Activated CD8-positive, alpha-beta memory T cell treated with anti-CD3 and anti-CD28 coated beads, Interleukin-2, amount 50 U/mL, for 1 hour (primary cell): ENCODE data around the gene AIFM2.
A peak's percentile ranks its signal among the peaks of the same experiment; 100 is the strongest.
"Not testable (repeated sequence)": the region's sequence is repeated elsewhere in the genome, so short reads cannot be mapped to it uniquely, and the experiment has no call there.

Source experiments
- DNase-seq: peaks from one replicate; pipeline ENCODE4 v3.0.0-alpha.2; 2020; ENCODE audit errors: extremely low read depth

Gene AIFM2

GRCh38 chr10:70145666-70146488 lies 13.3 kb upstream of the AIFM2 start:
- peak; percentile 33 for DNase-seq

DNA sequence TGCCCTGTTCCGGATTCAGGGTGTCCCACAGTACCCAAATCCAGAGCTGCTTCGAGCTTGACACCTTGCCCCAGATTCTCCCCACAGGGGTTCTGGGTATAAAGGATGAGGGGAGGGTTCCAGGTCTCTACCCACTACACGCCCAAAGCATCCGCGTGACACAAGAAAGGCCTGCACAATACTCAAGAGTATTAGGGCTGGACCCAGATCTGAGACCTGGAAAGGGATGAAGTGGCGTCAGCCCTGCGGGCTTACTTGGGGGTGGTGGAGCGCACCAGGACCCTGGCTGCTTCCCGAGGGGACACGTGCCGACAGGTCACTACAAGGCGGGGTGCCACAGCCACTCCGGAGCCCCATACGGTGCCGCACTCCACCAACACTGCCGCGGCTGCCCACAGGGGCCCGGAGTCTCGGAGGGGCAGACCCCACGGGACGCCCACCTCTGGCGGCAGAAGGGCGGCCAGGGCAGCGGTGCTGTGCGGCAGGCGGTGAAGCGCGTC lies 12.6 kb upstream of the AIFM2 start:
- no peak for DNase-seq

DNA sequence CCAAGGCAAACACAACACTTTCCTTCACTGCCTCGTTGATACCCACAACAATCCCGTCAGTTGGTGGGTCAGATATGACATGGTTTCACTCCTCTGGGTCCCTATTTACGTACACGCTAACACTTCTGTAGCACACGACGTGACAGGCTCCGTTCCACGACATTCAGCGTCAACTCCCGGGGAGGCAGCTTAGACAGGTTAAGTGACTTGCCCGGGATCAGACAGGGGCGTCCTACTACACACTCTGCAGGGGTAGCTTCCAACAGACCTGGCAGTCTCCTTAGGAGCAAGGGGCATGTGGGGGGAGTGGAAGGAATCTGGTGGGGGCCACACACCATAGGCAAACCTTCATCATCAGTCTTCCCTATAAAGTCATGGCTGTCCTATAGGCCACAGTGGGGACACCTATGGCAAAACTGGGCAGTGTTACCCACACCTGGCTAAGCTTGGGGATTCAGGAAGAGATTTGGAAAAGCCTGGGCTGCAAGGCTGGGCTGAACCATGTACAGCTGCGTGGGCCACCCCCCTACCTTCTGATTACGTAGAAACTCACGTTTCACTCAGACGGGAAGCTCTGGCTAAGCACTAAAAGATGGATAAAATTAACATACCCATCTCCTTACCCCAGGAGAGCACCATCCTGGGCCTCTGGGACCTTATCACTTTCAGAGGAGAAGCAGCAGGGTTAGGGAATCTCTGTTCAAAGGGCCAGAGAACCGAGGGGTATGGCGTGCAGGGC lies 11.9 kb upstream of the AIFM2 start:
- DNase-seq = no peak

- DNase-seq = no peak
Measured at GRCh38 chr10:70142555-70142954, 9.9 kb upstream of the AIFM2 start.

DNA sequence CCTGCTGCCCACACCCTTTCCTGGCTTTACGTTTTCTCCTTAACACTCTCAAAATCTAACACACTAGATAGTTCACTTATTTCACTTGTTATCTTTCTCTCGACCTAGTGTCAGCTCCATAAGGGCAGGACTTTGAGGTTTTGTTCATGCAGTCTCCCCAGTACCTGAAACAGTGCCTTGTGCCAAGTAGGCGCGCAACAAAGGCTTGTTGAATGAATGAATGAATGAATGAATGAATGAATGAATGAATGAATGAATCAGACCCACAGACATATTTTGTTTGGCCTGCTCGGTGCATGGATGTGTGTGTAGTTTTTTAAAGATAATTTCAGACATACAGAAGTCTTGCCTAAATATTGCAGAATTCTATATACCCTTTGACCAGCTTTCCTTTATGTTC lies 7.7 kb upstream of the AIFM2 start:
- DNase-seq = no peak

DNA sequence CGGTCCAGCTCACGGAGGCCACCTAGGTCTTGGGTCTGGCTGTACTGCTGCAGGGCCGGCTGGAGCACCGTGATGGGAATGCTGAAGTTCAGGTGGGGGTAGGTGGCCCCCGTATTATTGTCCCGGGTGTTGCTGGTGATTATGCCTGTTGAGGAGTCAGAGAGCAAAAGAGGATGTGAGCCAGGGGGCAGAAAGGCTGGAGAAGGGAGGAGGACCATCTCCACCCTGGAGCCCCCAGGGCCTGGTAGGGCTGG lies 7.3 kb upstream of the AIFM2 start:
- DNase-seq = no peak

GRCh38 chr10:70139151-70139996 lies 6.7 kb upstream of the AIFM2 start:
- DNase-seq = no peak

DNA sequence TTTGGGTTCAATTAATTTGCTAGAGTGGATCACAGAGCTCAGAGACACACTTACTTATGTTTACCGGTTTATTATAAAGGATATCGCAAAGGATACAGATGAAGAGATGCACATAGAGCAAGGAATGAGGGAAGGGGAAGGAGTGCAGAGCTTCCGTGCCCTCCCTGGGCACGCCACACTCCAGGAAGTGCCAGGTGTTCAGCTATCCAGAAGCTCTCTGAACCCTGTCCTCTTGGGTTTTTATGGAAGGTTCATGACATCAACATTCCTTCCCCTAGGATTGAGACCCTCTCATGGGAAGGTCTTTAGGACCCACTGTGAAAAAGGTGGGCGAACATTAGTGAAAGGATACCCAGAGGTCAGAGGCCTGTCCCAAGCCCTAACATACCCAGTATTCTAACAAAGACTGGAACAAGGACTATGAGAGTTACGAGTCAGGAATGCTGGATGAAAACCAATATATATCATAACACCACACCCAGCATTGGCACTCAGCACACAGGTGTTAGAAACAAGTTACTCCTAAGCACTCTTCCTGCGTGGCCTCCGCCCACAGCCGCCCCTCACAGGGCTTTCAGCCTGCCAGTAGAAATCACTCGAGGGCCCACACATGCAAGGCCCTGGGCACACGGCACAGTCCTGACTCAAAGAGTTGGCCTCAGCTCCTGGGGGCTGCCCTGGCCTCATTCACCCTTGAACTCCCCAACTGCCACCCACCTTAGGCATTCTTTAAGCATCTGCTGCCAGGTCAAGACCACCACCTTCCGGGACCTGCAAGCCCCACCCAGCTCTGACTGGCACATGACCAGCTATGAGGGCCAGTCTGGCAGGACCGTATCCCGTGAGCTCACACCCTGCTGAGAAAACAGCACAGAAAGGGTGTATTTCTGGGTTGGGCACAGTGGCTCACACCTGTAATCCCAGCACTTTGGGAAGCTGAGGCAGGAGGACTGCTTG lies 5.6 kb upstream of the AIFM2 start:
- no peak for DNase-seq

GRCh38 chr10:70137135-70137534 lies 4.5 kb upstream of the AIFM2 start:
- DNase-seq = no peak

DNA sequence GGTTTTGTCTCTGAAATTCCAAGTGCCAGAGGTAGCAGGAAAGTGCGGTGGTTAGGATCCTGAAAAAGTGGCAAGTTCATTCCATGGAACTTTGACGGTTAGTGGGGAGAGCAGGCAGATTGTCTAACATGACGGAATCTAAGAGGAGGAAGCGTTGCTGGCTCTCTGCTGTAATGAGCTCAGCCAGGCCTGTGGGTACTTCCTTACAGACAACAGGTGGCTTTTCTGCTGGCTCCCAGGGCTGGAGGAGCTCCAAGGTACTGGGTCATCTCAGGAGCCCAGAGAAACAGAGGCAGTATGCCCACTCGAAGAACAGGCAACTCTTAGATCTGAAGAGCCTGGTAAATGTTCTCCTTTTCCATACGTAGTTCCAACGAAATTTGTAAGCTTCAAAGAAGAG lies 3.1 kb upstream of the AIFM2 start:
- DNase-seq = no peak

DNA sequence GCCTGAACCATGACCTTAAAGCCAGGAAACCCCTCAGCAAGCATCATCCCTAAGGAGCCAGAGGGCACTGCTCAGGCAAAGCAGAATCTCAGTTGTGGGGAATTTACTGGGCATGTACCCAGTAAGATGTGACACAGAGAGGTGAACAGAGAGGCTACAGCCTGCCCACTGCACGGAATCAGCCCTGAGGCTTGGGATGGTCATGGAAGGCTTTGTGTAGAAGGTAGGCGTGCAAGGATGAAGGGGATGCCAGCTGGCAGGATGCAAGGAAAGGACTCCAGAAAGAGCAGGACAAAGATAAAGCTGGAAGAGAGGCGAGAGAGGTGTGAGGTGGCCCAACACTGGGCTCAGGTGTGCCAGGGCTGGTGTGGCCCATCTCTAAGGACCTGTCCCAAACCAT lies 2.4 kb upstream of the AIFM2 start:
- DNase-seq = no peak

- DNase-seq = no peak
Measured at GRCh38 chr10:70131560-70131937, 1.1 kb downstream of the AIFM2 start.

DNA sequence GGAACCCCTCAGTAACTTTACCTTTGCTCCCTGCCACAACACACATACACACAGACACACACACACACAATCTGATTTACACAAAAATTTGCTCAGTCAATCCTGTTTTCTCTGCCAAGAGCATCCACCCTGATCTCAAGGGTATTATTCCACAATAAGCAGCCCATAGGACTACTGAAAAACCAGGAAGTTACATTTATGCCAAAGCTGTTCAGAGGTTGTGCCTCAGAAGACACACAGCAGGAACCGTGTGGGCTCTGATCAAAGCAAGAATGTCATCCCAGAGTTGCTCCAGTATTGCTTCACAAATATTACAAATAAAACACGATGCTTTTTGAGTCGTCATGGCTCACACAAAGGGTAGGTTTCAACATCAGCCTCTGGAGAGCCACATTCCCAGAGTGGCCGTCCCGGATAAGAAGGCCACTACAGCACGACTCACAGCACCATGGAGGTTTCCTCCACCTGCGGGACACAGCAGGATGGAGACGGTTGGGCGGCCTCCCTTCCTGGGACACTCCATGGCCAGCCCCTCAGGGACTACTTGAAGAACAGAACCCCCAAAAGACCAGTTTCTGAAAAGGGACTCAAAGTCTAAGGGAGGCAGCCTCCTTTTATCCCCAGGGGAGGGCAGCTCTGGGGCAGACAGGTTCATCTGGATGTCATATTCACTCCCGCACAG lies 1.6 kb downstream of the AIFM2 start:
- DNase-seq = no peak

GRCh38 chr10:70126700-70127395 lies 5.8 kb downstream of the AIFM2 start:
- no peak for DNase-seq

DNA sequence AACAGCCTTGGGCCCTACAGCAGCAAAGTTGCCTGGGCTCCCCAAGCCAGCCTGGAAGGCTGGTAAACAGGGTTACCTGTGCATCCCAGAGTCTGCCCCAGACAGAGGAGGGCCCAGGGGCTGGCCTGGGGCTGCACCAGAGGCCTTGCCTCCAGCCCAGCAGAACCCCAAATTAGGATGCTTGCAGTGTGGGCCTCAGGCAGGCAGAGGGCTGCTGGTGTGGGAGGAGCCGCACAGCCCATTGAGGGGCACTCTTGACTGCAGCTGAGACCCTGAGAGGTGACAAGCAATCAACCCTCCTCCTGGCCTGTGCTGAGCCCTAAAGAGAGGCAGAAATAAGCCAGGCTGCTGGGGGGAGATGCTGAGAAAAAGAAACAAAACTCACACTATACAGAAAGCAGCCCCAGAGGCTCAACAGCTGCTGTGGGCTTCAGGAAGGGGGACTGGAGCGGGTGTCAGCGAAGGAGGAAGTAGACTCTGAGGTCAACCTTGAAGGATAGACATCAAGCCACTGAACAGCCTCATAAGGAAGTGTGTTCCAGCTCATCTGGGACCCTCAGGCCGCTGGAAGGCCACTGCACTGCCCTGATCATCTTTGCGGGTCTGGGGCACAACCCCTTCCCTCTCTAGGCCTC lies 6.6 kb downstream of the AIFM2 start:
- DNase-seq = no peak

- DNase-seq = no peak
Measured at GRCh38 chr10:70124918-70125317, 7.7 kb downstream of the AIFM2 start.

GRCh38 chr10:70124415-70124814 lies 8.2 kb downstream of the AIFM2 start:
- DNase-seq = no peak

DNA sequence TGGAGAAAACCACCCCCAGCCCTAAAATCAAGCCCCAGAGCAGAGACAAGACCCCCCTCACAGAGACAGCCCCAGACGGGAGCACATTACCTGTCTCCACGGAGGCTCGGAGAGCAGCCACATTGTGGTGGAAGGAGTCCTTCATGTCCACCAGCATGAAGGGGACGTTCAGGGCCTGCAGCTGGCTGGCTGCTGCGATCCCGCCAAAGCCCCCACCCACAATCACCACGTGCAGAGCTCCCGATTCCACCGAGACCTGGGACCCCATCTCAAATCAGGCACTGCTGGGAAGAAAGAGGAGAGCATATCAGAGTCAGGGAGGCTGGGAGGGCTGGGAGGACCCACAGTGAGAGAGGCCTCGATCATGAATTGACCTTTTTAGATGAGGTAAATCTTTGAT lies 8.8 kb downstream of the AIFM2 start:
- no peak for DNase-seq

GRCh38 chr10:70123166-70123565 lies 9.5 kb downstream of the AIFM2 start:
- DNase-seq = not testable (repeated sequence)

GRCh38 chr10:70122742-70123141 lies 9.9 kb downstream of the AIFM2 start:
- no peak for DNase-seq
